GM12801 (cell line): ENCODE measurements around the gene COX7A1.

Source experiments
- TF ChIP-seq, protein P1 (sequence below): IDR thresholded peaks from one replicate; pipeline ENCODE4 v1.5.1; 2011; ENCODE audit warnings: control low read depth; ENCODE audit not compliant: insufficient read length; ENCODE audit errors: extremely low read depth

COX7A1 gene

DNA sequence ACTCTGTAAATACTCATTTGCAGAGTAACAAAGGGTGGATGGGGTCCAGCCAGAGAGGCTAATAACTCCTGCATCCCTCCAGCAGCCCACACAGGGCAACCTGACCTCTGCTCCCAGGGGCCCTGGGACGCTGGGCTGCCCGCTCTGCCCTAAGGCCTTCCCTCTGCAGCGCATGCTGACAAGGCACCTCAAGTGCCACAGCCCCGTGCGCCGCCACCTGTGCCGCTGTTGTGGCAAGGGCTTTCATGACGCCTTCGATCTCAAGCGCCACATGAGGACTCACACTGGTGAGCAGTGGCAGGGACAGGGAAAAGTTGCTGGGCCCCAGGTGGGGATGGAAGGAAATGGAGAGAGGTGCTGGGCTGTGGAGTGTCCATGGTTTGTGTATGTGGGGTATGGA, 39.6 kb downstream of the COX7A1 start:
- TF ChIP-seq, protein P1, sequence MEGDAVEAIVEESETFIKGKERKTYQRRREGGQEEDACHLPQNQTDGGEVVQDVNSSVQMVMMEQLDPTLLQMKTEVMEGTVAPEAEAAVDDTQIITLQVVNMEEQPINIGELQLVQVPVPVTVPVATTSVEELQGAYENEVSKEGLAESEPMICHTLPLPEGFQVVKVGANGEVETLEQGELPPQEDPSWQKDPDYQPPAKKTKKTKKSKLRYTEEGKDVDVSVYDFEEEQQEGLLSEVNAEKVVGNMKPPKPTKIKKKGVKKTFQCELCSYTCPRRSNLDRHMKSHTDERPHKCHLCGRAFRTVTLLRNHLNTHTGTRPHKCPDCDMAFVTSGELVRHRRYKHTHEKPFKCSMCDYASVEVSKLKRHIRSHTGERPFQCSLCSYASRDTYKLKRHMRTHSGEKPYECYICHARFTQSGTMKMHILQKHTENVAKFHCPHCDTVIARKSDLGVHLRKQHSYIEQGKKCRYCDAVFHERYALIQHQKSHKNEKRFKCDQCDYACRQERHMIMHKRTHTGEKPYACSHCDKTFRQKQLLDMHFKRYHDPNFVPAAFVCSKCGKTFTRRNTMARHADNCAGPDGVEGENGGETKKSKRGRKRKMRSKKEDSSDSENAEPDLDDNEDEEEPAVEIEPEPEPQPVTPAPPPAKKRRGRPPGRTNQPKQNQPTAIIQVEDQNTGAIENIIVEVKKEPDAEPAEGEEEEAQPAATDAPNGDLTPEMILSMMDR: no peak

DNA sequence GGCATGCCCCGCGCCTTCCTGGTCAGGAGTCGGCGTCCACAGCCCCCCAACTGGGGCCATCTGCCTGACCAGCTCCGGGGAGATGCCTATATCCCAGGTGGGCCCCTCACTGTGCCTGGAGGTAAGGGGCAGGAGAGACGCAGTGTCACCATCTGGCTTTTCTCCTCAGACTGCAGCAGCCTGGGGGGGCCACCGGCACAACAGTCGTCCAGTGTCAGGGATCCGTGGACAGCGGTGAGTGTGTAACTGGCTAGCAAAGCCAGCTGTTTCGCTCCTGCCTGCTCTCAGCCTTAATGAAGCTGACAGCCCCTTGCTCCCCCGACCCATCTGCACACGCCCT, 41.1 kb downstream of the COX7A1 start:
- TF ChIP-seq, protein P1: no peak

DNA sequence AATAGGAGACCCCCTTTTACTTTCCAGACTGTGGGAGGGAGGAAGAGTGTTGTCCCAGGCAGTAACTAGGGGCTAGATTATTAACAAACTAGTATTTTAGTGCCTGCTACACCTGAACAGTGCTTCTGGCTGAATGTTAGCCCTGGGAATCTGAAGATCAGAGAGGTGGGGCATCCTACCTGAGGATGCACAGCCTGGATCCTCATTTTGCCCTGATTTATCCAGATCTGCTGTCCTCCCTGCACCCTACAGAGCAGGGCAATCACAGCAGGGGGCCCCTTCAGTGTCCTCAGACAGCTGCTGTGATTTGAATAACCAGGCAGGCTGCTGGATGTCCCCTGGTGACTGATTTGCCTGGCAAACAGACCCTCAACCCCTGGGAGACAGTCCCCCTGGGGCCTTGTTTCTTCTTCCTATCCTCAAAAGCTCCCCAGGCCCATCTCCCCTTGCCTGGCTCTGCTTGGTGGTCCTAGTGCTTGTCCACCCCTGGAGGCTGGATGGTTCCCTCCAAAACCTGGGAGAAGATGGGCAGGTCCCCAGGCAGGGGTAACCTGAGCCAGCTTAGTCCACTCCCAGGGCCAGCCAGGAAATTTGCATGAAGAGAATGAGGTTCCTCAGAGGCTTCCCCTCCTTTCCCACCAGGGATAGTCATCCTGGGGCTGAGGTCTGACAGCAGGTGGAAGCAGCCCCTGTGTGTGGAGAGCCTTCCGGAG, 41.6 kb downstream of the COX7A1 start, which contains the start of gene OVOL3:
Gene OVOL3, plus strand, starts transcription at position 657 of the 713 bp plus-strand sequence. CDS start 60 bp downstream, outside the sequence.
- TF ChIP-seq, protein P1: no peak

DNA sequence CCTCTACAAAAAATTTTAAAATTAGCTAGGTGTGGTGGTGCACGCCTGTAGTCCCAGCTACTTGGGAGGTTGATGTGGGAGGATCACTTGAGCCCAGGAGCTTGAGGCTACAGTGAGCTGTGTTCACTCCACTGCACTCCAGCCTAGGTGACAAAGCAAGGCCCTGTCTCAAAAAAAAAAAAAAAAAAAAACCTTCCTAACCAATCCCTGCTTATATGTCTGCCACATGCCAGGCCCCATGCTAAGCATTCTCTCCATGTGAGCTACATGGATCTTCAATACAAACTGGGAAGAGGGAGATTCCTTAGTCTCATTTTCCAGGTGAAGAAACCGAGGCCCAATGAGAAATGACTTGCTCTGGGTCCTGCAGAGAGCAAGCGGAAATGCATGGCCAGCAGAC, 43.6 kb downstream of the COX7A1 start:
- TF ChIP-seq, protein P1: no peak

DNA sequence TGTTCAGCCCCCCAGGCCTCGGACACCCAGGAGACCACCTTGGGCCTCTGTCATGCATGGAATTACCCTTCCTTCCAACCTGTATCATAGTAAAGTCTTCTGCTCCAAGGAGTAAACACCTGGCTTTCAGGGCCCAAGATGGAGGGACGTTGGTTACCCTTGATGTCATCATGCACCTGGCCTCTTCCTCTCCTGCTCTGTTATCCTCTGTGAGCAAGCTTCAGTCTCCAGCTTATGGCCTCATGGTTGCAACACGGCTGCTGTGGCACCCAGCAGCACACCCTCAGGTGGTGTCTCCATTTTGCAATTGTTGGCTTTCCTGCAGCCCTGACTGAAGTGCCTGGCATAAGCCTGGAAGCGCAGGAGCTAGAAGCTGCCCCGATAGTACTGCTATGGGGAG, 45.3 kb downstream of the COX7A1 start:
- TF ChIP-seq, protein P1: no peak

DNA sequence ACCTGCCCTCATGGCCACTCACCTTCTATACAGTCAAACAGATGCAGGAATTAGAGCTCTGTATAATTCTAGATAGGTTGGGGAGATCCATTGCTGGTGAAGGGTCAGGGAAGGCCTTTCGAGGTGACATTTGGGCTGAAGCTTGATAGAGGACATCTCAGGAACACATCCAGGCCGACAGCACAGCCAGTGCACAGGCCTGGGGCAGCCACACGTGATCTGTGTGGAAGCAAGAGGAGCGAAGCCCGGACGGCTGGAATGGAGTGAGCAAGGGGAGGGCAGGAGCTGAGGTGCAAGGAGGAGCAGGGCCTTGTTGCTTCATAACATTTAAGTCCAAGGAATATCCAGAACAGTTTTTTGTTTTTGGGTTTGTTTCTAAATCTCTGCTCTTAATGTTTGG, 45.8 kb downstream of the COX7A1 start:
- TF ChIP-seq, protein P1: no peak

DNA sequence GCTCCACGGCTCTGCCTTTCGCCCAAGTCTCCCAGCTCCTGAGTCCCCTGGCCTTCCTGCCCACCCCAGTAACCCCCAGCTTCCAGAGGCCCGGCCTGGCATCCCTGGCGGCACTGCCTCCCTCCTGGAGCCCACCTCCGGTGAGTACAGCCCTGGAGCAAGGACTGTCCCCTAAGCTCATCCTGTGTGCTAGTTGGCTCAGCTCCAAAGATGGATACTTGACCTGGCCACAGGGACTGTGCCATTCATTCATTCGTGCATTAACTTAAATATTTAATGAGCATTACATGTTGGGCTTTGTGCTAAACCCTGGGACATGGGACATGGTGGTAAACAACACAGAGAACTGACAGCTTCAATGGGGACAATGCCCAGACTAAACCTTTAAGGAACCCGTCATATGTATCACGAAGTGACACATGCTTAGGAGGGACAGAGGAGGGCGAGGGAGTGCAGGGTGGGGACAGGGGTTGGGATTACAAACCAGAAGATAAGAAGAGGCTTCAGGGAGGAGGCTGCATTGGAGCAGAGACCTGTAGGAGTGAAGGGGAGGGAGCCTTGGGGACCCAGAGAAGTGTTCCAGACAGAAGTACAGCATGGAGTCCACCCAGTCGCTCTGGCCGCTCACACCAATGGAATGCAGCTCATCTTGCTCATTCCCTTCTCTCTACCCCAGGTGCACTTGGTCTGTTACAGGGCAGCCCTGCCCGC, 48.2 kb downstream of the COX7A1 start:
- TF ChIP-seq, protein P1: no peak
